HCT116 (cell line): ENCODE data around the gene SLA2. TPM values are rescaled to one million over a fixed set of nuclear protein-coding genes. Genes with fewer than 3 reads are reported as not detected.

Experiments
- ATAC-seq: fragments of 200-7000 bp; cut with Tn5 transposase; 2 replicates; pipeline ENCODE4 v1.9.1; 2020; ENCODE audit warnings: mild to moderate bottlenecking, moderate library complexity
- BruUV-seq: library from RNA; stranded (reverse); fragments of 400-500 nt; replicated peaks from 2 replicates; lab custom pipeline; 2021; lab: Mats Ljungman, UMichigan
- CTCF ChIA-PET: fragments of 300-600 bp; sonication (Branson Sonifier 250); formaldehyde crosslinking; loops from one replicate; lab custom pipeline; 2021; ENCODE audit warnings: antibody characterized with exemption; lab: Charles Lee
- POLR2A ChIA-PET: fragments of 300-600, 350-600 bp; sonication (Branson Sonifier 250); formaldehyde crosslinking; loops from one replicate; lab custom pipeline; 2021; ENCODE audit warnings: antibody characterized with exemption; lab: Charles Lee
- RAD21 ChIA-PET, 2 experiments: fragments of 300-600 bp; sonication (Branson Sonifier 250); formaldehyde crosslinking; loops; one replicate each; lab custom pipeline; 2023; ENCODE audit warnings: low total read pairs in 2 of 2; ENCODE audit not compliant: uncharacterized antibody in 2 of 2, unreplicated experiment in 2 of 2, low non-redundant PET in 1 of 2; lab: Charles Lee
- DNase-seq: peaks from one replicate; pipeline ENCODE4 v3.0.0-alpha.2; 2010; ENCODE audit warnings: low read depth, low spot score
- H2AFZ ChIP-seq: fragments of 200-600 bp; shearing (Covaris generic), sonication (generic); 2 replicates; pipeline ENCODE4 v1.6.1; 2017; ENCODE audit warnings: low read depth, mixed run types, mixed read lengths, antibody characterized with exemption, low read length; ENCODE audit not compliant: poor library complexity, severe bottlenecking
- H3K27ac ChIP-seq: 2 replicates; pipeline ENCODE4 v1.5.1; 2012; ENCODE audit warnings: low read depth, low read length
- H3K27me3 ChIP-seq: fragments of 200-600 bp; sonication (generic); 2 replicates; pipeline ENCODE4 v1.6.1; 2016; ENCODE audit warnings: mixed run types, low read length, mixed read lengths; ENCODE audit not compliant: insufficient read depth
- H3K36me3 ChIP-seq, 2 experiments: fragments of 200-500 bp in 1 of 2; fragments of 200-600 bp in 1 of 2; sonication (Bioruptor generic) in 1 of 2; sonication (generic) in 1 of 2; 2 replicates each; pipeline versions ENCODE4 v1.5.1 to v1.6.1; 2014 to 2016; ENCODE audit warnings: low read length in 2 of 2, inconsistent platforms in 1 of 2, mixed read lengths in 1 of 2, mixed run types in 1 of 2; ENCODE audit not compliant: insufficient read depth in 2 of 2, control insufficient read depth in 1 of 2
- H3K4me1 ChIP-seq, 2 experiments: fragments of 200-600 bp in 1 of 2; sonication (generic) in 1 of 2; 2 replicates each; pipeline versions ENCODE4 v1.5.1 to v1.6.1; 2012 to 2017; ENCODE audit warnings: low read length in 2 of 2, inconsistent platforms in 1 of 2, mild to moderate bottlenecking in 1 of 2, mixed read lengths in 1 of 2, mixed run types in 1 of 2, moderate library complexity in 1 of 2; ENCODE audit not compliant: insufficient read depth in 2 of 2, control insufficient read depth in 1 of 2
- H3K4me2 ChIP-seq: fragments of 200-600 bp; sonication (generic); 2 replicates; pipeline ENCODE4 v1.6.1; 2017; ENCODE audit warnings: mixed run types, low read length, mixed read lengths
- H3K4me3 ChIP-seq, 2 experiments: fragments of 200-600 bp in 1 of 2; sonication (generic) in 1 of 2; replicated peaks in 1 of 2; 2 replicates each; pipeline ENCODE4 v1.5.1; 2011 to 2016; ENCODE audit warnings: low read length in 2 of 2, control low read depth in 1 of 2, low read depth in 1 of 2, mild to moderate bottlenecking in 1 of 2, mixed read lengths in 1 of 2, mixed run types in 1 of 2
- H3K79me2 ChIP-seq: fragments of 200-600 bp; sonication (generic); 2 replicates; pipeline ENCODE4 v1.6.1; 2017; ENCODE audit warnings: mild to moderate bottlenecking, mixed run types, low read length, moderate library complexity, mixed read lengths; ENCODE audit not compliant: insufficient read depth
- H3K9ac ChIP-seq: fragments of 200-600 bp; sonication (generic); 2 replicates; pipeline ENCODE4 v1.6.1; 2016; ENCODE audit warnings: low read length, mixed read lengths
- H3K9me2 ChIP-seq: fragments of 200-600 bp; sonication (generic), shearing (Covaris generic); 2 replicates; pipeline ENCODE4 v1.6.1; 2017; ENCODE audit warnings: mixed run types, mild to moderate bottlenecking, moderate library complexity; ENCODE audit not compliant: insufficient read depth
- H3K9me3 ChIP-seq, 2 experiments: fragments of 200-500 bp in 1 of 2; fragments of 200-600 bp in 1 of 2; sonication (Bioruptor generic) in 1 of 2; sonication (generic) in 1 of 2; 2 replicates each; pipeline ENCODE4 v1.6.1; 2014 to 2017; ENCODE audit warnings: low read length in 2 of 2, mixed read lengths in 2 of 2, inconsistent platforms in 1 of 2, low read depth in 1 of 2, mild to moderate bottlenecking in 1 of 2, mixed run types in 1 of 2, moderate library complexity in 1 of 2; ENCODE audit not compliant: control insufficient read depth in 1 of 2, insufficient read depth in 1 of 2
- H4K20me1 ChIP-seq: fragments of 200-600 bp; sonication (generic), shearing (Covaris generic); 2 replicates; pipeline ENCODE4 v1.6.1; 2017; ENCODE audit warnings: mixed run types, mild to moderate bottlenecking, moderate library complexity; ENCODE audit not compliant: insufficient read depth
- CBX3 ChIP-seq: IDR thresholded peaks from 2 replicates; pipeline ENCODE4 v1.6.1; 2012; ENCODE audit warnings: low read depth
- CEBPB ChIP-seq: IDR thresholded peaks from 2 replicates; pipeline ENCODE4 v1.6.1; 2012; ENCODE audit warnings: low read depth
- EGR1 ChIP-seq: IDR thresholded peaks from 2 replicates; pipeline ENCODE4 v1.6.1; 2012; ENCODE audit warnings: low read depth
- EZH2phosphoT487 ChIP-seq: fragments of 200-600 bp; IDR thresholded peaks from 2 replicates; pipeline ENCODE4 v1.6.1; 2018; ENCODE audit warnings: antibody characterized with exemption, borderline replicate concordance
- FOSL1 ChIP-seq: IDR thresholded peaks from 2 replicates; pipeline ENCODE4 v1.6.1; 2012; ENCODE audit warnings: low read depth
- POLR2A ChIP-seq: IDR thresholded peaks from 2 replicates; pipeline ENCODE4 v1.7.0; 2011; ENCODE audit warnings: borderline replicate concordance; ENCODE audit not compliant: insufficient read depth, insufficient read length; ENCODE audit errors: extremely low read depth
- POLR2AphosphoS5 ChIP-seq: IDR thresholded peaks from 2 replicates; pipeline ENCODE4 v1.6.1; 2011; ENCODE audit warnings: mild to moderate bottlenecking, low read depth, low read length, moderate library complexity
- SIN3A ChIP-seq: IDR thresholded peaks from 2 replicates; pipeline ENCODE4 v1.6.1; 2012; ENCODE audit warnings: low read depth
- SP1 ChIP-seq: IDR thresholded peaks from 2 replicates; pipeline ENCODE4 v1.6.1; 2012; ENCODE audit warnings: low read depth
- SRF ChIP-seq: IDR thresholded peaks from 2 replicates; pipeline ENCODE4 v1.6.1; 2012; ENCODE audit warnings: low read depth
- YY1 ChIP-seq: IDR thresholded peaks from 2 replicates; pipeline ENCODE4 v1.6.1; 2011; ENCODE audit warnings: low read length, low read depth, moderate library complexity, mild to moderate bottlenecking; ENCODE audit not compliant: insufficient replicate concordance; ENCODE audit errors: extremely low read depth
- ZFX ChIP-seq: fragments of 450-650 bp; IDR thresholded peaks from 2 replicates; pipeline ENCODE4 v1.6.1; 2017
- intact Hi-C: fragments of 100-400 bp; cut with micrococcal nuclease; formaldehyde crosslinking; loops from 2 replicates; pipeline ENCODE4 v1.10.0; 2022
- total RNA-seq: library from RNA; stranded (reverse); gene quantifications from one replicate; pipeline ENCODE4 v1.2.1, GENCODE V29; 2021; ENCODE audit not compliant: unreplicated experiment

SLA2 gene
- total RNA-seq, 1 experiment from 2014 or later = 0.12 TPM

DNA sequence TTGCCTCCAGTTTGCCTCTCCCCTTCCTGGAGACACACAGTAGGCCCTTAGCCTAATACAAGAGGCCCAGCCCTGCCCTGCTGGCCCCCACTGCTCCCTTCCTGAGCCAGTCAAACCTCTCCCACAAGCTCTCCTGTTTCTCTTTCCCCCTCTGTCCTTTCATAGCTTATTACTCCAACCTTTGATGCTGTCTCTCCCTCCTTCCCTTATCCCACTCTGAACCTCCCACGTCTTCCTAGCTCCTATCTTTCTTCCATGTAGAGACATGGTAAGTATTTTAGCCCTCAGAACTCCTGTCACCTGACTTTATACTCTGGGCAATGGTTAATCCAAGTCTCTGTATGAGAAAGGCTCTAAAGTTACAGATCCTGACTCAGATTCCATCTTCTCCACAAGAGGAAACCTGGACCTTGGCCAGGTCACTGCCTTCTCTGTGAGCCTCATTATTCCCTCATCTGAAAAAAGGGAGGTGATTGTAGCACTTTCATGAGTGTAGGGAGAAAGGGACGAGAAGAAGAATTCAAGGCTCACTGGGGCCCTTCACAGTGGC is 65.9 kb downstream of the SLA2 start (continued):
- TF ChIP-seq CBX3 (no peak), ZFX (no peak), EZH2phosphoT487 (no peak), SIN3A (no peak), POLR2A (no peak), YY1 (no peak), SP1 (no peak), SRF (no peak), FOSL1 (no peak)

DNA sequence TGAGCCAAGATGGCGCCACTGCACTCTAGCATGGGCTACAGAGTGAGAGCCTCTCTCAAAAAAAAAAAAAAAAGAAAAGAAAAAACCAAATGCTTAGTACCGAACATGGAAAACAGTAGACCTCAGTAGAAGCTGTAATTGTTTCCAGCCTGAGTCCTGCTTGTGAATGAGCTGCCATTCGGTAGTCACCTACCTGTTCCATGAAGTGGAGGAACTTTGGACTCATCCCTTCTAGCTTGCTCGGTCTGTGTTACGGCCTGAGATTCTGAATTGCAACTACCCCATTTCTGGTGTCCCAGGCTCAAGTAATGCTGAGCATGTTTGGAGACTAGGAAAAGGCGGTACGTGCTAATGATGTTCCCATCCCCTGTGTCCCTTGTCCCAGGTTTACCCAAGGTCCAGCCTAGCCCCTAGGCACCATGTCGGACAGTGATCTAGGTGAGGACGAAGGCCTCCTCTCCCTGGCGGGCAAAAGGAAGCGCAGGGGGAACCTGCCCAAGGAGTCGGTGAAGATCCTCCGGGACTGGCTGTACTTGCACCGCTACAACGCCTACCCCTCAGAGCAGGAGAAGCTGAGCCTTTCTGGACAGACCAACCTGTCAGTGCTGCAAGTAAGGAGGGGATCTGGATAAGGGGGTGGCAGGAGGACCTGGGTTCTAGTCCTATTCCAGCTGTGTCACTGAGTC is 67.5 kb downstream of the SLA2 start:
- no peak overlapping the region for H3K4me2 ChIP-seq
- H3K27me3 ChIP-seq = no peaks in the 10 kb centered on the region
- RAD21 ChIA-PET = no interaction called here
- H3K4me1 ChIP-seq = peaks cover 15 to 21% of the 10 kb centered on the region in 2 experiments
- BruUV-seq = no TSS peak
- H3K9me2 ChIP-seq = no peaks in the 10 kb centered on the region
- no peak for ATAC-seq
- intact Hi-C loops = no loop called here
- no peak for TF ChIP-seq CEBPB
- TF ChIP-seq SIN3A = no peak
- TF ChIP-seq POLR2AphosphoS5 = no peak
- TF ChIP-seq EGR1 = no peak
- TF ChIP-seq, all 23 proteins: peak for 0
- H4K20me1 ChIP-seq = no peaks in the 10 kb centered on the region
- H3K27ac ChIP-seq = no peak overlapping the region
- no peak for DNase-seq
- H2AFZ ChIP-seq = no peak overlapping the region
- H3K79me2 ChIP-seq = peaks cover 16% of the 10 kb centered on the region
- no peak overlapping the region for H3K4me3 ChIP-seq
- H3K9me3 ChIP-seq = no peaks in the 10 kb centered on the region
- no peak overlapping the region for H3K9ac ChIP-seq
- CTCF ChIA-PET = interaction anchor here (0.6 to 1.4 kb wide), 2 partner anchors 27 to 31 kb away, joined by 3 to 5 read pairs; partner anchors contain the start of gene RAB5IF
- peaks cover 4 to 9% of the 10 kb centered on the region in 2 experiments for H3K36me3 ChIP-seq
- POLR2A ChIA-PET = no interaction called here
